CD4-positive, alpha-beta T cell treated with Interferon gamma for 1 hour (primary cell): Measurements from ENCODE around the gene STAT4.

Experiments
- DNase-seq: peaks from one replicate; pipeline ENCODE4 v3.0.0-alpha.2; 2020

The STAT4 gene

GRCh38 chr2:191150600-191151330 is at the start of gene STAT4:
TSS of gene STAT4 (minus strand) at chr2:191150994. CDS start at chr2:191148203, 2,791 bp downstream.
- peak; percentile 89 for DNase-seq

GRCh38 chr2:191199929-191200512 is 49.2 kb upstream of the STAT4 start:
- no peak for DNase-seq

GRCh38 chr2:191198271-191198670 is 47.5 kb upstream of the STAT4 start:
- DNase-seq = no peak

GRCh38 chr2:191197096-191197495 is 46.3 kb upstream of the STAT4 start:
- no peak for DNase-seq

- no peak for DNase-seq
These were observed 44.2 kb upstream of the STAT4 start for GRCh38 chr2:191195021-191195420.

- no peak for DNase-seq
These were observed 40.2 kb upstream of the STAT4 start for GRCh38 chr2:191190861-191191552.

GRCh38 chr2:191190435-191190834 is 39.6 kb upstream of the STAT4 start:
- DNase-seq = no peak

- no peak for DNase-seq
These were observed 38.4 kb upstream of the STAT4 start for GRCh38 chr2:191189112-191189635.

GRCh38 chr2:191188550-191189093 is 37.8 kb upstream of the STAT4 start:
- no peak for DNase-seq

GRCh38 chr2:191187105-191187829 is 36.5 kb upstream of the STAT4 start:
- no peak for DNase-seq

- no peak for DNase-seq
These were observed 33.7 kb upstream of the STAT4 start for GRCh38 chr2:191184457-191184856.

- DNase-seq = no peak
These were observed 32.7 kb upstream of the STAT4 start for GRCh38 chr2:191183516-191183915.

- no peak for DNase-seq
These were observed 32.3 kb upstream of the STAT4 start for GRCh38 chr2:191183081-191183480.

- no peak for DNase-seq
These were observed 29.9 kb upstream of the STAT4 start for GRCh38 chr2:191180713-191181112.

GRCh38 chr2:191180276-191180675 is 29.5 kb upstream of the STAT4 start:
- no peak for DNase-seq

- no peak for DNase-seq
These were observed 28.2 kb upstream of the STAT4 start for GRCh38 chr2:191178806-191179514.

GRCh38 chr2:191177751-191178736 is 27.2 kb upstream of the STAT4 start:
- DNase-seq = no peak

- no peak for DNase-seq
These were observed 26.1 kb upstream of the STAT4 start for GRCh38 chr2:191176801-191177438.

- no peak for DNase-seq
These were observed 25.5 kb upstream of the STAT4 start for GRCh38 chr2:191176305-191176704.

- no peak for DNase-seq
These were observed 23.6 kb upstream of the STAT4 start for GRCh38 chr2:191174442-191174841.
